ENCODE measurements around the gene MYO9A. TPM values are rescaled to one million over a fixed set of nuclear protein-coding genes. Genes with fewer than 3 reads are reported as not detected.

MYO9A gene
- total RNA-seq, 1 experiment from 2014 or later: 23.0 TPM

DNA sequence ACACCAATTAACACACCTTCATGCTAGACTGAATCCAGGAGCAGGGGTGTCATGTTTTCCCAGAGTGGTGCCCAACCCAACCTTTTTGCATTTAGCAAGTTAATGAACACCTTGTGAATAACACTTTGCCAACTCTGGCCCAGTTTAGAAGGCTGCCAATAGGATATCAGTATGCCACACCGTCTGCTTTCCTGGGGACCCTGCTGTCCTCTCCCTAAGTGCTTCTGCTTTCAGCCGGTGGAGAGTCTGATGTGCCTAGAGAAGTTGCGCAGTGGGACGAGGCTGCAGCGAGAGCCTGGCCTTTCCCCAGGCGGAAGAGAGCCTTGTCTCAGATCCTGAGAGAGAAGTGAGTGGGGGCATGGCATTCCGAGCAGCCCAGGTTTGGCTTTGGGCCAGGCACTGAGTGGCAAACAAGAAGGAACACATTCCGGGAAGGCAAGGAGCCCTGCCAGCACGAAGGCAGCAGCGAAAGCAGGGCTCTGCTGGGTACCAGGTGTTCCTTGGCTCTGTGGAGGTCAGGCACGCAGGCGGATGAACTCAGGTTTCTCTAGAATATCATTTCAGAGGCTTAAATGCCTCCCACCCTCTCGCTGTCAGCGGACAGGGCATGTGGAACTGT lies 37.2 kb upstream of the MYO9A start:
- Histone ChIP-seq H3K9me3 (ENCODE audit: control insufficient read depth in 1 of 2, insufficient read depth in 1 of 2, low read depth in 1 of 2, low read length in 2 of 2) (no peaks in the 10 kb centered on the region), H3K4me3 (replicated peaks in 1 of 2; ENCODE audit: low read depth in 1 of 2, low read length in 2 of 2) (no peak overlapping the region), H3K9me2 (ENCODE audit: insufficient read depth) (no peaks in the 10 kb centered on the region), H3K36me3 (ENCODE audit: control insufficient read depth in 1 of 2, insufficient read depth in 2 of 2, low read length in 2 of 2) (no peaks in the 10 kb centered on the region), H2AFZ (ENCODE audit: low read depth, low read length, poor library complexity, severe bottlenecking) (no peak overlapping the region), H4K20me1 (ENCODE audit: insufficient read depth) (no peaks in the 10 kb centered on the region), H3K27ac (ENCODE audit: low read depth, low read length) (no peak overlapping the region), H3K9ac (ENCODE audit: low read length) (no peak overlapping the region), H3K4me2 (ENCODE audit: low read length) (no peak overlapping the region), H3K79me2 (ENCODE audit: insufficient read depth, low read length) (no peaks in the 10 kb centered on the region), H3K4me1 (ENCODE audit: control insufficient read depth in 1 of 2, insufficient read depth in 2 of 2, low read length in 2 of 2) (peaks cover 4 to 12% of the 10 kb centered on the region in 2 experiments; a peak in 3 of 4 replicates), H3K27me3 (ENCODE audit: insufficient read depth, low read length) (no peaks in the 10 kb centered on the region)
- no TSS peak for BruUV-seq (replicated peaks)
- intact Hi-C loops (cut with micrococcal nuclease): loop anchor here (5.0 kb wide), 2 partner anchors 583 to 1183 kb away; no protein-coding TSS in a partner anchor
- ChIA-PET RAD21 (ENCODE audit: low non-redundant PET in 1 of 2, low total read pairs in 2 of 2, uncharacterized antibody in 2 of 2, unreplicated experiment in 2 of 2) (no interaction called here), CTCF (no interaction called here), POLR2A (no interaction called here)
- no peak for TF ChIP-seq ELF1 (IDR thresholded peaks at IDR 0.05; ENCODE audit: borderline replicate concordance, low read depth)
- TF ChIP-seq POLR2AphosphoS5 (IDR thresholded peaks at IDR 0.05; ENCODE audit: low read depth, low read length): no peak
- no peak for TF ChIP-seq SRF (IDR thresholded peaks at IDR 0.05; ENCODE audit: low read depth)
- no peak for TF ChIP-seq EZH2 (IDR thresholded peaks at IDR 0.05)
- TF ChIP-seq EZH2phosphoT487 (IDR thresholded peaks at IDR 0.05; ENCODE audit: borderline replicate concordance): no peak
- TF ChIP-seq, protein P1, sequence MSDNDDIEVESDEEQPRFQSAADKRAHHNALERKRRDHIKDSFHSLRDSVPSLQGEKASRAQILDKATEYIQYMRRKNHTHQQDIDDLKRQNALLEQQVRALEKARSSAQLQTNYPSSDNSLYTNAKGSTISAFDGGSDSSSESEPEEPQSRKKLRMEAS (IDR thresholded peaks at IDR 0.05): no peak
- TF ChIP-seq YY1 (IDR thresholded peaks at IDR 0.05; ENCODE audit: extremely low read depth, insufficient replicate concordance, low read depth, low read length): no peak
- TF ChIP-seq, protein P2, sequence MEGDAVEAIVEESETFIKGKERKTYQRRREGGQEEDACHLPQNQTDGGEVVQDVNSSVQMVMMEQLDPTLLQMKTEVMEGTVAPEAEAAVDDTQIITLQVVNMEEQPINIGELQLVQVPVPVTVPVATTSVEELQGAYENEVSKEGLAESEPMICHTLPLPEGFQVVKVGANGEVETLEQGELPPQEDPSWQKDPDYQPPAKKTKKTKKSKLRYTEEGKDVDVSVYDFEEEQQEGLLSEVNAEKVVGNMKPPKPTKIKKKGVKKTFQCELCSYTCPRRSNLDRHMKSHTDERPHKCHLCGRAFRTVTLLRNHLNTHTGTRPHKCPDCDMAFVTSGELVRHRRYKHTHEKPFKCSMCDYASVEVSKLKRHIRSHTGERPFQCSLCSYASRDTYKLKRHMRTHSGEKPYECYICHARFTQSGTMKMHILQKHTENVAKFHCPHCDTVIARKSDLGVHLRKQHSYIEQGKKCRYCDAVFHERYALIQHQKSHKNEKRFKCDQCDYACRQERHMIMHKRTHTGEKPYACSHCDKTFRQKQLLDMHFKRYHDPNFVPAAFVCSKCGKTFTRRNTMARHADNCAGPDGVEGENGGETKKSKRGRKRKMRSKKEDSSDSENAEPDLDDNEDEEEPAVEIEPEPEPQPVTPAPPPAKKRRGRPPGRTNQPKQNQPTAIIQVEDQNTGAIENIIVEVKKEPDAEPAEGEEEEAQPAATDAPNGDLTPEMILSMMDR (IDR thresholded peaks at IDR 0.05 in 2 of 3, conservative IDR thresholded peaks at IDR 0.05 in 1 of 3; ENCODE audit: borderline replicate concordance in 1 of 3, insufficient read depth in 1 of 3, low read depth in 2 of 3, low read length in 2 of 3): no peak
- TF ChIP-seq TCF7L2 (IDR thresholded peaks at IDR 0.05; ENCODE audit: borderline replicate concordance, extremely low read depth, insufficient read depth, insufficient read length): no peak
- TF ChIP-seq, protein P3, sequence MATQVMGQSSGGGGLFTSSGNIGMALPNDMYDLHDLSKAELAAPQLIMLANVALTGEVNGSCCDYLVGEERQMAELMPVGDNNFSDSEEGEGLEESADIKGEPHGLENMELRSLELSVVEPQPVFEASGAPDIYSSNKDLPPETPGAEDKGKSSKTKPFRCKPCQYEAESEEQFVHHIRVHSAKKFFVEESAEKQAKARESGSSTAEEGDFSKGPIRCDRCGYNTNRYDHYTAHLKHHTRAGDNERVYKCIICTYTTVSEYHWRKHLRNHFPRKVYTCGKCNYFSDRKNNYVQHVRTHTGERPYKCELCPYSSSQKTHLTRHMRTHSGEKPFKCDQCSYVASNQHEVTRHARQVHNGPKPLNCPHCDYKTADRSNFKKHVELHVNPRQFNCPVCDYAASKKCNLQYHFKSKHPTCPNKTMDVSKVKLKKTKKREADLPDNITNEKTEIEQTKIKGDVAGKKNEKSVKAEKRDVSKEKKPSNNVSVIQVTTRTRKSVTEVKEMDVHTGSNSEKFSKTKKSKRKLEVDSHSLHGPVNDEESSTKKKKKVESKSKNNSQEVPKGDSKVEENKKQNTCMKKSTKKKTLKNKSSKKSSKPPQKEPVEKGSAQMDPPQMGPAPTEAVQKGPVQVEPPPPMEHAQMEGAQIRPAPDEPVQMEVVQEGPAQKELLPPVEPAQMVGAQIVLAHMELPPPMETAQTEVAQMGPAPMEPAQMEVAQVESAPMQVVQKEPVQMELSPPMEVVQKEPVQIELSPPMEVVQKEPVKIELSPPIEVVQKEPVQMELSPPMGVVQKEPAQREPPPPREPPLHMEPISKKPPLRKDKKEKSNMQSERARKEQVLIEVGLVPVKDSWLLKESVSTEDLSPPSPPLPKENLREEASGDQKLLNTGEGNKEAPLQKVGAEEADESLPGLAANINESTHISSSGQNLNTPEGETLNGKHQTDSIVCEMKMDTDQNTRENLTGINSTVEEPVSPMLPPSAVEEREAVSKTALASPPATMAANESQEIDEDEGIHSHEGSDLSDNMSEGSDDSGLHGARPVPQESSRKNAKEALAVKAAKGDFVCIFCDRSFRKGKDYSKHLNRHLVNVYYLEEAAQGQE (IDR thresholded peaks at IDR 0.05; ENCODE audit: low read depth): no peak
- TF ChIP-seq RAD21 (IDR thresholded peaks at IDR 0.05; ENCODE audit: low read depth): no peak
- TF ChIP-seq JUND (IDR thresholded peaks at IDR 0.05): no peak
- no peak for TF ChIP-seq CEBPB (IDR thresholded peaks at IDR 0.05; ENCODE audit: low read depth)
- TF ChIP-seq, protein P4, sequence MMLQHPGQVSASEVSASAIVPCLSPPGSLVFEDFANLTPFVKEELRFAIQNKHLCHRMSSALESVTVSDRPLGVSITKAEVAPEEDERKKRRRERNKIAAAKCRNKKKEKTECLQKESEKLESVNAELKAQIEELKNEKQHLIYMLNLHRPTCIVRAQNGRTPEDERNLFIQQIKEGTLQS (IDR thresholded peaks at IDR 0.05): no peak
- no peak for TF ChIP-seq ZNF274 (IDR thresholded peaks at IDR 0.05; ENCODE audit: low read depth, low read length)
- TF ChIP-seq CBX3 (IDR thresholded peaks at IDR 0.05; ENCODE audit: low read depth): no peak
- no peak for TF ChIP-seq ZFX (IDR thresholded peaks at IDR 0.05)
- ATAC-seq (no peak), DNase-seq (ENCODE audit: low read depth, low spot score) (no peak)
